NCI-H446 treated with DMSO at 0.1 percent for 48 hours (cell line): ENCODE data around the gene GMDS.

ENCODE experiments used
- DNase-seq: peaks from one replicate; lab custom pipeline; 2025; lab: John Stamatoyannopoulos, UW

GMDS gene

GRCh38 chr6:1832844-1833787, 412.3 kb downstream of the GMDS start:
- no peak for DNase-seq

GRCh38 chr6:1832358-1832757, 413.0 kb downstream of the GMDS start:
- no peak for DNase-seq

DNA sequence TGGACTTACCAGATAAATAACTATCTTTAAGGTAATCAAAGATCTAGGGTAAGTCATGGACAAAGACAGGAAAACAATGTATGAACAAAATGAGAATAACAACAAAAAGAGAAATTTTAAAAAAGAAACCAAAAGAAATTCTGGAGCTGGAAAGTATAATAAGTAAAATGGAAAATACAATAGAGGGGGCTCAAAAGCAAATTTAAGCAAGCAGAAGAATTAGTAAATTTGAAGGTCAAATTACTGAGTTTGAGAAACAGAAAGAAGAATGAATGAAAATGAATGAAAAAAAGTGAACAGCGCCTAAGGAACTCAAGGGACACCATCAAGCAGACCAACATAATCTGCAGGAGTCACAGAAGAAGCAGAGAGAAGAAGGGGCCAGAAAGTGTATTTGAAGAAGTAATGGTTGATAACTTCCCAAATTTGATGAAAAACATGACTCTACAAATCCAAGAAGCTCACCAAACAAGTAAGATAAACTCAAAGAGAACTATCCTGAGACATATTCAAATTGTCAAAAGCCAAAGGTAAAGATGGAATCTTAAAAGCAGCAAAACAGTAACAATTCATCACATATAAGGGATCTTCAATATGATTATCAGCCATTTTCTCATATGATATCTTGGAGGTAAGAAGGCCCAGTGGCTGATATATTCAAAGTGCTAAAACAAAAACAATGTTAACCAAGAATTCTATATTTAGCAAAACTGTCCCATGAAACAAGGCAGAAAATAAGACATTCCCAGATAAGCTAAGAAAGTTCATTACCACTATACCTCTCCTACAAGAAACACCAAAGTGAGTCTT, 417.2 kb downstream of the GMDS start:
- no peak for DNase-seq

DNA sequence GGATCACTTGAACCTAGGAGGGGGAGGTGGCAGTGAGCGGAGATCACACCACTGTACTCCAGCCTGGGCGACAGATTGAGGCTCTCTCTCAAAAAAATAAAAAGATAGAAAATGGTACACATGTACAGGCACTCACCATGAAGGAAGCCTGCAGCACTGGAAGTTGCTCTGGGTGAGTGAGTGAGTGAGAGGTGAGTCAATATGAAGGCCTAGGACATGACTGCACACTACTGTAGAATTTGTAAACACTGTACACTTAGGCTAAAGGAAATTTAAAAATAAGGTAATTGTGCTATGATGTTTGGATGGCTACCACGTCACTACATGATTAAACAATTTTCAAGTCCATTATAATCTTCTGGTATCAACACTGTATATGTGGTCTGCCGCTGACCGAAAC, 419.5 kb downstream of the GMDS start:
- no peak for DNase-seq

DNA sequence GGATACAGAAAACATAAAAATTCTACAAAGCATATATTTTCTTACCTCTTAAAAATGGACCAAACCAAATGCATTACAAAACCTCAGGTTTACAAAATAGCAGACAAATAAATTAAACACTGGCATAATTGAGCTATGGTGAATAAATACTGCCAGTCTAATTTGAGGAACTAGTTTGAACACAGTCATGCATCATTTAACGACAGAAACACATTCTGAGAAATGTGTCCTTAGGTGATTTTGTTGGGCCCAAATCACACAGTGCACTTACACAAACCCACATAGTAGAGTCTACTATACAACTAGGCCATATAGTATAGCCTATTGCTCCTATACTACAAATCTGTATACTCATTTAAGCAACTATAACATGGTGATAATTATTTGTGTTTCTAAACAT, 420.1 kb downstream of the GMDS start:
- no peak for DNase-seq

DNA sequence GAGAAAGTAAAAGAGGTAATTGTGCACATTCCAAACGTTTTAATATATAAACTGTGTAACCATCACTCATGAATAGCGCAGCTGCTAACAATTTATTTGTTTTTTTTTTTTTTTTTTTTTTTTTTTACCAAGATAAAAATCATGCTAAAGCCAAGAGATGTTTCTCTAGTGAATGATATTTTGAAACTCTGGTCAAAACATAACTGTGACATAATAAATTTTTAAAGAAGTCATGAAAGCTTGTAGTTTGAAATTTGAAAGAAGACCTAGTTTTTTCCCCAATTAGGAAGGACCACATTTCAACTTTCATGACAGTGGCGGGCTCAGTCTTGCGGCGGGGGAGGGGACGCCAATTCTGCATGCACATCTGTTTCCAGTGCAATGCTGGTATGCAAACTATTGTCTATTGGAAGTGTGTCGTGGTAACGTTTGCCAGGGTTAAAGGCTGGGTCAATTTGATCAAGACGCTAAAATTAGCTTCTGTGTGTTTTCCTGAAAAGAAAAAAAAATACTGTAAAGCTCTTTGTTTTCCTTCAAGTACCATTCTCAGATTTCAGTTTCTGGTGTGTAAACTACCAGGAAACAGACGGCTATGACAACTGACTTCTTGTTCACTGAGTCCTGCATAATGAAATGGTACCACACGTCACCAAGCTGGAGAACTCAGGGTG, 423.8 kb downstream of the GMDS start:
- DNase-seq = no peak

DNA sequence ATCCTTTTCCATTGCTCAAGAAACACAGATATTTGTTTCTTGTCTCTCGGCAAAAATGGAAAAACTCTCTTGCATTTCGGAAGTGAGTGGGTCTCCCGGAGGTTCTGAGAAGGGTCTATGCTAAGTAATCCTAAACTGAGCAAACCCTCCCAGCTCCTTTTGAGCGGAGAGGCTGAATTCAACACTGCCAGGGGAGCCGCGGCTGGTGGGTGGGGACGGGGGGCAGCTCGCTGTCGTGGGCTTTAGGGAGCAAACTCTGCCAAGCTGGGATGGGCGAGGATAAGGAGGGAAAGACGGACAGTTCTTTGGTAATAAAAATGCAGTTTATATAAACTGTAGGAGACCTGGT, 424.3 kb downstream of the GMDS start:
- no peak for DNase-seq

DNA sequence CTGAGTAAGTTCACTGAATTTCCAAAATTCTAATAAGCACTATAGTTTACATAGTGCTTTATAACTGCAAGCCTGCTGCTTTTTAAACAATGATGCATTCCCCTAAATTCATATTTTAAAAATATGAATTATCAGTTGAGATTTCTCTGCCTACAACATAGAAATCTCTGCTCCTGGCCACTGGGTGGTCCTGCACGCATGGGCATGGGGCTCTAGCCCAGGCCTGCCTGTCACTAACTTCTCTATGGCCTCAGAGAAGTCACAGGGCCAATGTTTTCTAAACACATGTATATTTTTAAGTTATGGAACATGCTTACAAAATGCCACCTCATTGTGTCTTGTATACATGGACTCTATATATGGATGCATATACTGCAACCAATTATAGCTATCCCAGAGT, 424.7 kb downstream of the GMDS start:
- DNase-seq = no peak

DNA sequence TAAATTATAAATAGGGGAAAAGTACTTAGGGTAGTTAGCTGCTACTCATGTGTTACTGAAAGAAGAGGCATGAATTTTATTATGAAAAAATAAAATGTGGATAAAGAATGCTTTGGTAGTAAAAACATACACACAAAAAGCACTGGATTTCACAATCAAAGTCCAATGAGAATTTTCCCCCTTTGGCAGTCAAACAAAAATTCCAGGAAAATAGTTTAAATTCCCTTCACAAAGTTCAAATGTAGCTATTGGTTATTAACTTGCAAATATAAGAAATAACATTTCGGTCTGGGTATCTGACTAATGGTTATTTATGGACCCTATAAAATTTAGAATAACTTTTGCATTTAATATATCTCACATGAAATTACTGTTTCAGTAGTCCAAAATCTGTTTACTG, 425.2 kb downstream of the GMDS start:
- DNase-seq = no peak

DNA sequence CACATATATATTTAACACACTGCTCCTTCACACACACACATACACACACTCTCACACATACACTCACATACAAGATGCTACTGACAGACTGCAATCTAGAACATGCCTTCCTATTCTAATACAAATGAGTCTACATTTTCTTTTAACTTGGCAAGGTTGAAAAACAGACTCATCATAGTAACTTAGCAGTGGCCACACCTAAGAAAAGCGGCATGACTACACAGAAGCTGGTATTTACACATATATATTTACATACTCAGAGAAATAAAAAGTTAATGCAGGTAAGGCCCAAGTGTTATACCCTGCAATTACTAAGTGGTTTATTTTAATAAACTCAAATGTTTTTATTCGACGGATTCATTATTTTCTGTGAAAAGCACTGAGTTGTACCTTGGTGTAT, 426.4 kb downstream of the GMDS start:
- no peak for DNase-seq

DNA sequence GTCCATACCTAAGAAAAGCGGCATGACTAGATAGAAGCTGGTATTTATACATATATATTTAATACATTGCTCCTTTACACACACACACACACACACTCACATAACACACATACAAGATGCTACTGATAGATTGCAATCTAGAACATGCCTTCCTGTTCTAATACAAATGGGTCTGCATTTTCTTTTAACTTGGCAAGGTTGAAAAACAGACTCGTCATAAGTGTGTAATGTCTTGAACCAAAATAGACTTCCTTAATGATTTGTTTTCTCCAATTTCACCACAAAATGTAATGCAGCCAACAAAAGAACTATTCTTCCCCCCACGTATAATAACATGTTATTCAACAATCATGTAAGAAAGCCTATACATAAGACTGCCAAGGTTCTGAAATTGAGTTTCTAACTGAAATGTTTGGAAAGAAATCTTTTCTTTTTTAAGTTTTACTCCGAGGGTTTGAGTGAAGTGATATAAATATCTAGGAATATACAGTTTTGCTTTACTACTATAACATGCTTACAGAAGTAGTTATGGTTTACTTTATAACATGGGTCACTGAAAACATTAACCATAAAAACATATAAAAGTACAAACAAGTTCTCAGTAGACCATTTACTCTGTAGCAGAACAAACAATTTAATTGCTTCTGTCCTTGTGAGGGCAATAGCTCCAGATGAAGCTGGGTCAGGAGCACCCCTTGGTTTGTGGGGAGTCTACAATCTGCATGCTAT, 428.2 kb downstream of the GMDS start:
- DNase-seq = no peak

DNA sequence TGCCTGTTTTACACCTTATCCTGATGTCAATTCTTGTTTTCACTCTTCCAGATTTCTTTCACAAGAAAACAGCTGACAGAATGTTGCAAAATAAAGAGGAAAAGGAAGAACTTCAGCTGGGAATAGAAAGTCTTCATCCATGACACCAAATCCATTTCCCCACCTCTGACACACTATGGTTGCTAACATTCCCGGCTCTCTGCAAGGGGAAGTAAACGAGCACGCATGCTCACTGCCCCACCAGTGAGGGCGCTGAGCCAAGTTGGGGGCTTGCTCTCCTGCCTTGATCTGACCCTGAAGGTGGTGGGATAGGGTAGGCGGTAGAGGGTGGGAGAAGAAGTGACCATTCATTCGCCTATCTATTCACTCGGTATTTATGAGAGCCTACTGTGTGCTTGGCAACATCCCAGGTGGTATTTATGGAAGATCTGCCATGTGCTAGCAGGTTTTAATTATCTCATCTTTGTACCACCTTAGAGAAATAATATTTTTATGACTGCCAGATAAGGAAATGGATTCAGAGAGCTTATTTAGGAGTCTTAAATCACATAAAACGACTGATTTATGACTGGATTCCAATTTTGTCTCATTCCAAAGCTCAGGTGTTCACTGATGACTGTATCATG, 429.5 kb downstream of the GMDS start:
- DNase-seq = no peak

DNA sequence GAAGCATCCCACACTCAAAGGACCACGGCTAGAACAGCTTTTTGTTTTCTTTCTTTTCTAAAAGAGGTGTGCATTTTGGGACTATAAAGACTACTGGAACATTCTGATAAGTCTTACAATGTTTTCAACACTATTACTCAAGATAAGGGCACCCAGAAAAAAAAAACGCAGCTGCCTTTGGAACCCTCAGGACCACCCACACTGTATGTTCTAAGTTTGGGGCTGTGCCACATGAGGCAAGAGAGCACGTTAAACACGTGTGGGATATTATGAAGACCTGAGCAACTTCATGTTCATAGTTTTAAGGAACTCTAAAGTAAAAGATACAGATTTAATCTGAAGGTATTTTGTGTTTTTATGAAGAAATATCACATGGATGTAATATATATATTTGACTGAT, 431.1 kb downstream of the GMDS start:
- DNase-seq = no peak

DNA sequence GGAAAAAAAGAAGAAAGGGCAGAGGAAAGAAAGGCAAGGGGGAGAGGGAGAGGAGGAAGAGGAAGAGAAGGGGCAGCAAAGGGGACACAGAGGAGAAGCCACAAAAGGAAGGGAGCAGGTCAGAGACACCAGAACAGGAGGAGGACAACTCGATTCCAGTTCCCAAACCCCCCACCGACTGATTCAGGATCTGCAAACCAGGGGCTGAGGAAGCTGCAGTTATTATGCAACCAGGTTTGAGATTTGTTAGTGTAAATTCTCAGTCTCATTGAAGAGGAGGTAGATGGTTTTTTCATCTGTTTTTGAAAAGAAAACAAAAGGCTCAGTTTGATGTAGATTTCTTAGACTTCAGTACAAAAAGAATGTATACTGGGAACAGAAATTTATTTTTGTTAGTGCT, 432.9 kb downstream of the GMDS start:
- DNase-seq = no peak

GRCh38 chr6:1812034-1812433, 433.4 kb downstream of the GMDS start:
- DNase-seq = no peak

- no peak for DNase-seq
These were observed 434.5 kb downstream of the GMDS start for GRCh38 chr6:1810880-1811279.

- no peak for DNase-seq
These were observed 436.0 kb downstream of the GMDS start for GRCh38 chr6:1809291-1809988.

- no peak for DNase-seq
These were observed 438.5 kb downstream of the GMDS start for GRCh38 chr6:1806935-1807334.

GRCh38 chr6:1802491-1803395, 442.7 kb downstream of the GMDS start:
- DNase-seq = no peak

GRCh38 chr6:1801401-1801800, 444.0 kb downstream of the GMDS start:
- no peak for DNase-seq
